ENCODE data around the gene NAALADL2. TPM values are rescaled to one million over a fixed set of nuclear protein-coding genes. Genes with fewer than 3 reads are reported as not detected.
A peak's percentile ranks its signal among the peaks of the same experiment; 100 is the strongest.

NAALADL2 gene
- total and polyA plus RNA-seq, 2 donors (not counting 3 experiments of a cell fraction or from before 2014, with no cell fraction given): 1.1 to 4.0 TPM

GRCh38 chr3:175605851-175606250 lies 746.7 kb downstream of the NAALADL2 start:
- TF ChIP-seq EZH2 (IDR thresholded peaks at IDR 0.05; ENCODE audit: borderline replicate concordance, low read depth, low read length, severe bottlenecking) (no peak), POLR2AphosphoS5 (IDR thresholded peaks at IDR 0.05; ENCODE audit: insufficient read depth, low read depth, low read length) (no peak), POLR2A (IDR thresholded peaks at IDR 0.05; ENCODE audit: low read depth, low read length) (no peak), MAX (IDR thresholded peaks at IDR 0.05; ENCODE audit: insufficient read depth, insufficient read length) (no peak), JUN (IDR thresholded peaks at IDR 0.05; ENCODE audit: borderline replicate concordance, insufficient read depth, insufficient read length, low read depth) (no peak), FOS (IDR thresholded peaks at IDR 0.05; ENCODE audit: borderline replicate concordance, insufficient read depth, low read length) (no peak), GATA2 (IDR thresholded peaks at IDR 0.05; ENCODE audit: insufficient read depth, insufficient read length, low read depth, low read length) (no peak), MYC (IDR thresholded peaks at IDR 0.05; ENCODE audit: low read depth, low read length) (no peak)
- TF ChIP-seq, protein P1, sequence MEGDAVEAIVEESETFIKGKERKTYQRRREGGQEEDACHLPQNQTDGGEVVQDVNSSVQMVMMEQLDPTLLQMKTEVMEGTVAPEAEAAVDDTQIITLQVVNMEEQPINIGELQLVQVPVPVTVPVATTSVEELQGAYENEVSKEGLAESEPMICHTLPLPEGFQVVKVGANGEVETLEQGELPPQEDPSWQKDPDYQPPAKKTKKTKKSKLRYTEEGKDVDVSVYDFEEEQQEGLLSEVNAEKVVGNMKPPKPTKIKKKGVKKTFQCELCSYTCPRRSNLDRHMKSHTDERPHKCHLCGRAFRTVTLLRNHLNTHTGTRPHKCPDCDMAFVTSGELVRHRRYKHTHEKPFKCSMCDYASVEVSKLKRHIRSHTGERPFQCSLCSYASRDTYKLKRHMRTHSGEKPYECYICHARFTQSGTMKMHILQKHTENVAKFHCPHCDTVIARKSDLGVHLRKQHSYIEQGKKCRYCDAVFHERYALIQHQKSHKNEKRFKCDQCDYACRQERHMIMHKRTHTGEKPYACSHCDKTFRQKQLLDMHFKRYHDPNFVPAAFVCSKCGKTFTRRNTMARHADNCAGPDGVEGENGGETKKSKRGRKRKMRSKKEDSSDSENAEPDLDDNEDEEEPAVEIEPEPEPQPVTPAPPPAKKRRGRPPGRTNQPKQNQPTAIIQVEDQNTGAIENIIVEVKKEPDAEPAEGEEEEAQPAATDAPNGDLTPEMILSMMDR (IDR thresholded peaks at IDR 0.05; ENCODE audit: extremely low read depth in 1 of 2, insufficient read depth in 1 of 2, low read depth in 1 of 2, low read length in 2 of 2): no peak
- Histone ChIP-seq H3K9me1 (replicated peaks; ENCODE audit: control insufficient read depth, extremely low read depth, insufficient read depth, low read length) (no peaks in the 10 kb centered on the region), H2AFZ (ENCODE audit: low read depth, low read length) (no peak overlapping the region), H3K9ac (replicated peaks; ENCODE audit: extremely low read depth, insufficient read depth, low read length) (no peak overlapping the region), H3K27ac (ENCODE audit: insufficient read depth, low read depth, low read length) (no peak overlapping the region), H4K20me1 (replicated peaks; ENCODE audit: control insufficient read depth, extremely low read depth, insufficient read depth, low read length) (no peaks in the 10 kb centered on the region), H3K9me3 (replicated peaks; ENCODE audit: control insufficient read depth, insufficient read depth, low read length) (no peaks in the 10 kb centered on the region), H3K4me3 (replicated peaks in 1 of 3; ENCODE audit: insufficient read depth in 1 of 3, low read depth in 1 of 3, low read length in 3 of 3) (no peak overlapping the region), H3K27me3 (ENCODE audit: control insufficient read depth in 2 of 2, insufficient read depth in 2 of 2, low read length in 2 of 2) (no peaks in the 10 kb centered on the region), H3K4me2 (ENCODE audit: insufficient read depth, low read length) (no peak overlapping the region), H3K36me3 (ENCODE audit: control insufficient read depth in 2 of 2, extremely low read depth in 1 of 2, insufficient read depth in 2 of 2, low read length in 2 of 2) (no peaks in the 10 kb centered on the region), H3K4me1 (ENCODE audit: control insufficient read depth, extremely low read depth, insufficient read depth, low read length) (no peaks in the 10 kb centered on the region), H3K79me2 (ENCODE audit: control insufficient read depth, insufficient read depth, low read length) (no peaks in the 10 kb centered on the region)
- CTCF ChIA-PET: no interaction called here
- FAIRE-seq (peak; percentile 4), DNase-seq (ENCODE audit: low read depth, low spot score) (no peak)
- POLR2A ChIA-PET: no interaction called here
- no TSS peak for BruUV-seq (replicated peaks)
- intact Hi-C loops (cut with micrococcal nuclease) (no loop called here), dilution Hi-C loops (cut with MboI; ENCODE audit: extremely low pct_ligation_motif_present, low sequenced_read_pairs) (no loop called here)

Measured in endothelial cell of umbilical vein (primary cell).